GM12865 (cell line): Measurements from ENCODE around the gene TEP1.
"Not testable (repeated sequence)": the region's sequence is repeated elsewhere in the genome, so short reads cannot be mapped to it uniquely, and the experiment has no call there.

Experiments used
- DNase-seq: peaks from one replicate; pipeline ENCODE4 v3.0.0; 2010; ENCODE audit warnings: low read depth
- H3K4me3 ChIP-seq: 2 replicates; pipeline ENCODE4 v1.5.1; 2011; ENCODE audit warnings: mild to moderate bottlenecking, low read depth, low read length, control low read depth
- CTCF ChIP-seq: IDR thresholded peaks from 2 replicates; pipeline ENCODE4 v1.5.1; 2011; ENCODE audit warnings: low read length, control low read depth, low read depth, inconsistent platforms; ENCODE audit not compliant: insufficient read depth; ENCODE audit errors: missing control alignments

Gene TEP1

GRCh38 chr14:20365928-20366327 is 47.4 kb downstream of the TEP1 start:
- TF ChIP-seq CTCF = no peak
- no peak overlapping the region for H3K4me3 ChIP-seq
- DNase-seq = no peak

- H3K4me3 ChIP-seq, DNase-seq: not testable (repeated sequence)
Measured at GRCh38 chr14:20358474-20358873, 54.8 kb downstream of the TEP1 start.

- no peak for DNase-seq
- no peak overlapping the region for H3K4me3 ChIP-seq
- no peak for TF ChIP-seq CTCF
Measured at GRCh38 chr14:20356422-20356821, 56.9 kb downstream of the TEP1 start.

GRCh38 chr14:20350860-20351259 is 62.4 kb downstream of the TEP1 start:
- no peak overlapping the region for H3K4me3 ChIP-seq
- no peak for DNase-seq
- peak; percentile 7 for TF ChIP-seq CTCF

- no peak overlapping the region for H3K4me3 ChIP-seq
- no peak for TF ChIP-seq CTCF
Measured at GRCh38 chr14:20350282-20350681, 63.0 kb downstream of the TEP1 start.

GRCh38 chr14:20347747-20348146 is 65.6 kb downstream of the TEP1 start:
- DNase-seq = no peak
- no peak overlapping the region for H3K4me3 ChIP-seq
- TF ChIP-seq CTCF = no peak

More at GRCh38 chr14:20350282-20350681, 63.0 kb downstream of the TEP1 start:
- DNase-seq = no peak

- no peak for DNase-seq
- H3K4me3 ChIP-seq = no peak overlapping the region
- TF ChIP-seq CTCF = no peak
Measured at GRCh38 chr14:20346713-20347112, 66.6 kb downstream of the TEP1 start.
